ENCODE data around the gene TF.

Gene TF

GRCh38 chr3:133703915-133704314, 42.3 kb upstream of the TF start:
- H3K27ac ChIP-seq: no peak overlapping the region
- no peak for TF ChIP-seq CTCF (conservative IDR thresholded peaks at IDR 0.05; ENCODE audit: low read depth)
- ChIA-PET CTCF (no interaction called here), POLR2A (ENCODE audit: low non-redundant PET) (no interaction called here)
- no peak for DNase-seq (ENCODE audit: low spot score)

- H3K27ac ChIP-seq: no peak overlapping the region
- CTCF ChIA-PET: no interaction called here
- POLR2A ChIA-PET (ENCODE audit: low non-redundant PET): no interaction called here
- no peak for DNase-seq (ENCODE audit: low spot score)
- no peak for TF ChIP-seq CTCF (conservative IDR thresholded peaks at IDR 0.05; ENCODE audit: low read depth)
These were observed 40.2 kb upstream of the TF start for GRCh38 chr3:133706033-133706432.

DNA sequence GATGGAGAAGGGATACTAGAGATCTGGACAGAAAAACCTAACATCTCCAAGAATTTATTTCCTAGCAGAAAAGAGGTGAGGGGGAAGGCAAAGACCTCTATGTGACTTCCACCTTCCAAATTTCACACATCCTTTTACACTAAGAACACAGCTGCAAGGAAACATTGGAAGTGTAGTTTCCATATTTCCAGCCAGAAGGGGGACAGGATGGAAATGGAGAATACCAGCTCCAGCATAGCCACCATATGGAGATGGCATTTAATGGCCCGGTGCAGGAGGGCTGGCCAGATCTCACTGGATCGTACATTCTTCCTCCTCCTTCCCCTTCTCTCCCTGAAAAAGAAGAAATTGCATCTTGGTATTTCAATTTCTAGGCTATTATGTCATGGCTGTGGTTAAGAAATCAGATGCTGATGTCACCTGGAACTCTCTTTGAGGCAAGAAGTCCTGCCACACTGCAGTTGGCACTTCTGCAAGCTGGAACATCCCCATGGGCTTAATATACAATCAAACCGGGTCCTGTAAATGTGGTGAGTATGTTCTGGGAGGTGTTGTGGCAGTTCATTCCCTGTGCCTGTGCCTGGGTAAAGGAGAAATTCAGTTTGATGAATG, 36.9 kb upstream of the TF start:
- TF ChIP-seq CTCF (conservative IDR thresholded peaks at IDR 0.05; ENCODE audit: low read depth): no peak
- no peak for DNase-seq (ENCODE audit: low spot score)
- ChIA-PET POLR2A (ENCODE audit: low non-redundant PET) (no interaction called here), CTCF (no interaction called here)
- H3K27ac ChIP-seq: no peak overlapping the region

- CTCF ChIA-PET: interaction anchor here (0.6 to 0.7 kb wide), 2 partner anchors 124 to 171 kb away, joined by 3 read pairs; no protein-coding TSS in a partner anchor
- POLR2A ChIA-PET (ENCODE audit: low non-redundant PET): no interaction called here
- no peak overlapping the region for H3K27ac ChIP-seq
- DNase-seq (ENCODE audit: low spot score): no peak
- TF ChIP-seq CTCF (conservative IDR thresholded peaks at IDR 0.05; ENCODE audit: low read depth): no peak
These were observed 35.2 kb upstream of the TF start for GRCh38 chr3:133711013-133711412.

- H3K27ac ChIP-seq: no peak overlapping the region
- DNase-seq (ENCODE audit: low spot score): no peak
- ChIA-PET CTCF (no interaction called here), POLR2A (ENCODE audit: low non-redundant PET) (no interaction called here)
- TF ChIP-seq CTCF (conservative IDR thresholded peaks at IDR 0.05; ENCODE audit: low read depth): no peak
These were observed 34.2 kb upstream of the TF start for GRCh38 chr3:133712017-133712416.

GRCh38 chr3:133713347-133713746, 32.8 kb upstream of the TF start:
- ChIA-PET POLR2A (ENCODE audit: low non-redundant PET) (no interaction called here), CTCF (no interaction called here)
- H3K27ac ChIP-seq: no peak overlapping the region
- TF ChIP-seq CTCF (conservative IDR thresholded peaks at IDR 0.05; ENCODE audit: low read depth): no peak
- DNase-seq (ENCODE audit: low spot score): no peak

GRCh38 chr3:133717424-133717823, 28.8 kb upstream of the TF start:
- ChIA-PET POLR2A (ENCODE audit: low non-redundant PET) (no interaction called here), CTCF (no interaction called here)
- no peak for DNase-seq (ENCODE audit: low spot score)
- no peak for TF ChIP-seq CTCF (conservative IDR thresholded peaks at IDR 0.05; ENCODE audit: low read depth)
- H3K27ac ChIP-seq: no peak overlapping the region
